ENCODE results near the gene CELSR1. TPM values are rescaled to one million over a fixed set of nuclear protein-coding genes. Genes with fewer than 3 reads are reported as not detected.

The CELSR1 gene
- total RNA-seq, 3 donors from 2014 or later: 1.9 to 4.2 (median 2.5) TPM

GRCh38 chr22:46467006-46467405 lies 70.4 kb downstream of the CELSR1 start:
- Histone ChIP-seq H3K36me3 (ENCODE audit: low read depth) (no peaks in the 10 kb centered on the region), H3K4me3 (no peak overlapping the region), H3K9me3 (no peaks in the 10 kb centered on the region), H3K4me1 (ENCODE audit: low read depth) (no peaks in the 10 kb centered on the region)
- intact Hi-C loops (cut with DNase I, micrococcal nuclease): no loop called here
- DNase-seq (no peak), ATAC-seq (no peak)
- TF ChIP-seq, protein P1, sequence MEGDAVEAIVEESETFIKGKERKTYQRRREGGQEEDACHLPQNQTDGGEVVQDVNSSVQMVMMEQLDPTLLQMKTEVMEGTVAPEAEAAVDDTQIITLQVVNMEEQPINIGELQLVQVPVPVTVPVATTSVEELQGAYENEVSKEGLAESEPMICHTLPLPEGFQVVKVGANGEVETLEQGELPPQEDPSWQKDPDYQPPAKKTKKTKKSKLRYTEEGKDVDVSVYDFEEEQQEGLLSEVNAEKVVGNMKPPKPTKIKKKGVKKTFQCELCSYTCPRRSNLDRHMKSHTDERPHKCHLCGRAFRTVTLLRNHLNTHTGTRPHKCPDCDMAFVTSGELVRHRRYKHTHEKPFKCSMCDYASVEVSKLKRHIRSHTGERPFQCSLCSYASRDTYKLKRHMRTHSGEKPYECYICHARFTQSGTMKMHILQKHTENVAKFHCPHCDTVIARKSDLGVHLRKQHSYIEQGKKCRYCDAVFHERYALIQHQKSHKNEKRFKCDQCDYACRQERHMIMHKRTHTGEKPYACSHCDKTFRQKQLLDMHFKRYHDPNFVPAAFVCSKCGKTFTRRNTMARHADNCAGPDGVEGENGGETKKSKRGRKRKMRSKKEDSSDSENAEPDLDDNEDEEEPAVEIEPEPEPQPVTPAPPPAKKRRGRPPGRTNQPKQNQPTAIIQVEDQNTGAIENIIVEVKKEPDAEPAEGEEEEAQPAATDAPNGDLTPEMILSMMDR (IDR thresholded peaks at IDR 0.05): no peak

GRCh38 chr22:46466255-46466676 lies 71.2 kb downstream of the CELSR1 start:
- H3K9me3 ChIP-seq: no peaks in the 10 kb centered on the region
- TF ChIP-seq, protein P1 (IDR thresholded peaks at IDR 0.05): no peak
- DNase-seq: peak in 1 of 3 donors; percentile 17
- H3K4me1 ChIP-seq (ENCODE audit: low read depth): no peaks in the 10 kb centered on the region
- intact Hi-C loops (cut with DNase I, micrococcal nuclease): no loop called here
- no peak for ATAC-seq
- no peak overlapping the region for H3K4me3 ChIP-seq
- H3K36me3 ChIP-seq (ENCODE audit: low read depth): no peaks in the 10 kb centered on the region

- intact Hi-C loops (cut with DNase I, micrococcal nuclease): no loop called here
- Histone ChIP-seq H3K4me1 (ENCODE audit: low read depth) (no peaks in the 10 kb centered on the region), H3K4me3 (no peak overlapping the region), H3K9me3 (no peaks in the 10 kb centered on the region), H3K36me3 (ENCODE audit: low read depth) (no peaks in the 10 kb centered on the region)
- ATAC-seq (no peak), DNase-seq (peak in 1 of 3 donors; percentile 26)
- TF ChIP-seq, protein P1 (IDR thresholded peaks at IDR 0.05): no peak
Observed at GRCh38 chr22:46465793-46466192, 71.6 kb downstream of the CELSR1 start.

DNA sequence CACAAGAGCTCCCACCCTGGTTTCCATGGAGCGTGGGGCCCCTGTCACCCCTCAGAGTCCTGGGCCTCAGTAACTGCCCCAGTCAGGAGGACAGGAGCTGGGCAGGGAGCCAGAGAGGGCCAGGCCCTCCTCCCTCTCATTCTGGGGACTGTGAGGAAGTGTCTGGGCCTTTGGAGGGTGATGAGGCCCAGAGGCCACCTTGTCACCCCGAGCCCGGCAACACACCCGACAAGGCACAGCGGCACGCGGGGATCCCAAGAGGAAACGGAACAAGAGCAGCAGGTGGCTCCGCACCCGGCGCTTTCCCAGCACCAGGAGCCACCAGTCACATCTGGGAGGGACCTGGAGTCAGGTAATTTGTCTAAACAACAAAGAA lies 72.1 kb downstream of the CELSR1 start:
- ATAC-seq (no peak), DNase-seq (peak in 1 of 3 donors; percentile 32)
- no peaks in the 10 kb centered on the region for H3K9me3 ChIP-seq
- H3K4me3 ChIP-seq: no peak overlapping the region
- TF ChIP-seq, protein P1 (IDR thresholded peaks at IDR 0.05): no peak
- intact Hi-C loops (cut with DNase I, micrococcal nuclease): no loop called here
- no peaks in the 10 kb centered on the region for H3K36me3 ChIP-seq (ENCODE audit: low read depth)
- no peaks in the 10 kb centered on the region for H3K4me1 ChIP-seq (ENCODE audit: low read depth)

GRCh38 chr22:46464701-46465344 lies 72.6 kb downstream of the CELSR1 start:
- Histone ChIP-seq H3K9me3 (no peaks in the 10 kb centered on the region), H3K36me3 (ENCODE audit: low read depth) (no peaks in the 10 kb centered on the region), H3K4me1 (ENCODE audit: low read depth) (no peaks in the 10 kb centered on the region), H3K4me3 (no peak overlapping the region)
- TF ChIP-seq, protein P1 (IDR thresholded peaks at IDR 0.05): no peak
- ATAC-seq (no peak), DNase-seq (peak in 1 of 3 donors; percentile 23)
- intact Hi-C loops (cut with DNase I, micrococcal nuclease): no loop called here
